Activated CD4-positive, alpha-beta T cell treated with anti-CD3 and anti-CD28 coated beads for 36 hours (primary cell): ENCODE measurements around the gene FAM181A. TPM values are rescaled to one million over a fixed set of nuclear protein-coding genes. Genes with fewer than 3 reads are reported as not detected.

Experiments
- ATAC-seq: fragments of 200-7000 bp; cut with Tn5 transposase; one replicate; pipeline ENCODE4 v1.10.0; 2021; ENCODE audit warnings: mild to moderate bottlenecking, moderate library complexity
- CTCF ChIA-PET: fragments of 350-600 bp; sonication (Branson Sonifier 250); formaldehyde crosslinking; loops from one replicate; lab custom pipeline; 2021; ENCODE audit warnings: antibody characterized with exemption; lab: Charles Lee
- POLR2A ChIA-PET: fragments of 350-600 bp; sonication (Branson Sonifier 250); formaldehyde crosslinking; loops from one replicate; lab custom pipeline; 2021; ENCODE audit warnings: antibody characterized with exemption, inconsistent platforms; lab: Charles Lee
- DNase-seq: peaks from one replicate; pipeline ENCODE4 v3.0.0-alpha.2; 2020
- H3K27ac Mint-ChIP-seq: one replicate; pipeline ENCODE4 v1.8.0; 2021; ENCODE audit warnings: mixed read lengths
- H3K27me3 Mint-ChIP-seq: one replicate; pipeline ENCODE4 v1.8.0; 2021; ENCODE audit warnings: mixed read lengths
- H3K36me3 Mint-ChIP-seq: one replicate; pipeline ENCODE4 v1.8.0; 2021; ENCODE audit warnings: low read depth, mixed read lengths
- H3K4me1 Mint-ChIP-seq: one replicate; pipeline ENCODE4 v1.8.0; 2021; ENCODE audit warnings: mixed read lengths
- H3K4me3 Mint-ChIP-seq: one replicate; pipeline ENCODE4 v1.8.0; 2021; ENCODE audit warnings: mild to moderate bottlenecking, moderate library complexity, mixed read lengths
- H3K9me3 Mint-ChIP-seq: one replicate; pipeline ENCODE4 v1.8.0; 2021; ENCODE audit warnings: low read depth, mixed read lengths
- intact Hi-C, 2 experiments: fragments of 100-400 bp; cut with DNase I in 1 of 2; cut with micrococcal nuclease in 1 of 2; formaldehyde crosslinking; loops; one replicate each; pipeline versions ENCODE4 v1.14.2 to v1.15.1; 2022 to 2024; cut with DNase I, micrococcal nuclease
- total RNA-seq, 2 experiments: library from RNA; stranded (reverse); gene quantifications; one replicate each; pipeline ENCODE4 v1.2.3, GENCODE V29; 2021

Gene FAM181A
- total RNA-seq, 2 experiments from 2014 or later: not detected

DNA sequence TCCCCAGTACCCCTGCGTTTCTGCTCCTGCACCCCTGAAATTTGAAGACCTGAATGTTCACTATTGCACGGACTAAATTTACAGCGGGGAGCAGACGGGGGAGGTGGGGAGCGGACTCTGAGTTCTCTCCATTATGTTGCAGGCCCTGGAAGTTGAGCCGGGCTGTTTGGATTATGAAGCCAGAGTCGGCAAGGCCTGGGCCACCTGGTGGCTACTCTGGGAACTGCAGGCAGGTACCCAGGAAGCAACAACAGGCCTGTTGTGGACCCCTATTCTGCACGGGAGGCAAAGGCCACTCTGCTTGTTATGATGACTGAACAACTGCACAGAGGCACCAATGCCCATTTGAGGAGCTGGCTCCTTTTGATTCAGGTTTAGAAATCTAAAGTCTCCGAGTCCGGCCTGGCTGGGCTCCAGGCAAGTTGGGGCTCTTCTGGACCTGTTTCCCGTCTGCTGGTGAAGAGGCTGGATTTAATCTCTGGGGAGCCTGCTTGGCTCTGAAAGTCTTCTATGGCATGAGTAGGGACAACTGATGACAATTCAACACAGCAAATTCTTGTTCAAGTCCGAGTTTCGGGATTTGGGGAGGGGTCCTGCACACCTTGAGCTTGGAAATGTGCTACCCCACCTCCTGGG is 34.1 kb upstream of the FAM181A start:
- CTCF ChIA-PET: interaction anchor here (0.5 to 1.3 kb wide), 6 partner anchors 12 to 1315 kb away, joined by 3 to 11 read pairs (median 4); no protein-coding TSS in a partner anchor
- H3K36me3 Mint-ChIP-seq: no peaks in the 10 kb centered on the region
- H3K27ac Mint-ChIP-seq: no peak overlapping the region
- no peaks in the 10 kb centered on the region for H3K4me1 Mint-ChIP-seq
- no peak overlapping the region for H3K4me3 Mint-ChIP-seq
- peaks cover 17% of the 10 kb centered on the region for H3K27me3 Mint-ChIP-seq
- ATAC-seq (peak; percentile 60), DNase-seq (peak; percentile 84)
- POLR2A ChIA-PET: no interaction called here
- H3K9me3 Mint-ChIP-seq: no peaks in the 10 kb centered on the region
- intact Hi-C loops: loop anchor here (1.0 to 5.0 kb wide), 3 partner anchors 86 to 238 kb away; no protein-coding TSS in a partner anchor

DNA sequence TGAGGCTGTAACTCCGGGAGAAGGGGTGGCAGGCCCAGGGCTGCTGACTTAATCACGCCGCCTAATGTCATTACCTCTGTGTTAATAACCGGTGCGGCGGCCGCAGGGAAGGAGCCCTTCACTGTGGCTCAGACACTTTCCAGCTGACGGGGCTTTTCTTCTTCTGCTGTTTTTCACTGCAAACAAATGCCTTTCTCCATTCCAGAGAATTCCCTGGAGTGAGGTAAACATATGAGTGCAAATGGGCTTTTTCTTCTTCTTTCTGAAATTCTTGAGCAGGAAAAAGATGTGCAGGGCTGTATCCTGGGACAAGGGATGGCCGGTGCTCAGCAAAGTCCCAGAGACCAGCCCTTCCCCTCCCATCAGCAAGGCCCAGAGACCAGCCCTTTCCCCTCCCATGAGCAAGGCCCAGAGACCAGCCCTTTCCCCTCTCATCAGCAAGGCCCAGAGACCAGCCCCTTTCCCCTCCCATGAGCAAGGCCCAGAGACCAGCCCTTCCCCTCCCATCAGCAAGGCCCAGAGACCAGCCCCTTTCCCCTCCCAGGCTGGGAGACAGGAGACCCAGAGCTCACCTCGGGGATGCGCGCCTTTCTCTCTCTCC is 33.4 kb upstream of the FAM181A start:
- Mint-ChIP-seq H3K9me3 (no peaks in the 10 kb centered on the region), H3K27ac (no peak overlapping the region), H3K4me1 (no peaks in the 10 kb centered on the region), H3K4me3 (no peak overlapping the region), H3K36me3 (no peaks in the 10 kb centered on the region), H3K27me3 (peaks cover 13% of the 10 kb centered on the region)
- DNase-seq (no peak), ATAC-seq (no peak)
- POLR2A ChIA-PET: no interaction called here
- CTCF ChIA-PET: interaction anchor here (0.7 to 1.3 kb wide), 3 partner anchors 15 to 237 kb away, joined by 3 to 11 read pairs (median 4); no protein-coding TSS in a partner anchor
- intact Hi-C loops: loop anchor here (1.0 to 5.0 kb wide), 3 partner anchors 86 to 239 kb away; no protein-coding TSS in a partner anchor

DNA sequence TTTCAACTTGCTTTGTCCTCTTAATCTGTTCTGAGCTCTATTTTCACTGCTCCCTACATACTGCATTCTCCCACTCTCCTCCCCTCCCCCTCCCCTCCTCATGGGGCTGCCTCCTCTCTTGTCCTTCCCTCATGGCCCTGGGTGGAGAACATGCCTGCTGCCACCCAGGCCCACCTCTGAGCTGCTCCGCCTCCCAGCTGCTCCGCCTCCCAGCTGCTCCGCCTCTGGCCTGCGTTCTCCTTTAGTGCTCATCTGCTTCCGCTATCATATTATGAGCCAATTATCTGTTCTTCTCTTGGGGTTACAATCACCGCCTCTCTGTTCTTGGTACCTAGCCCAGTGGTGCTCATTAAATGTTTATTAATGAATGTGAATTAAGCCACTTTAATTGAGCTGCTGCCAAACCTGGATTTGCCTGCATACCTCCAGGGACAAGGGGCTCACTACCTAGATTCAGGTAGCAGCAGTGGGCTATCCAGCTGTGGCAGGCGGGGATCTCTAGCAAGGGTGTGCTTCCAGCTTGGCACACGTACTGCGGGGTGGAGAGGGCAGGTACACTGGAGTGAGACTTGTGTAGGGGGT is 32.0 kb upstream of the FAM181A start:
- Mint-ChIP-seq H3K4me3 (no peak overlapping the region), H3K27me3 (peaks cover 10% of the 10 kb centered on the region)
- DNase-seq: no peak

DNA sequence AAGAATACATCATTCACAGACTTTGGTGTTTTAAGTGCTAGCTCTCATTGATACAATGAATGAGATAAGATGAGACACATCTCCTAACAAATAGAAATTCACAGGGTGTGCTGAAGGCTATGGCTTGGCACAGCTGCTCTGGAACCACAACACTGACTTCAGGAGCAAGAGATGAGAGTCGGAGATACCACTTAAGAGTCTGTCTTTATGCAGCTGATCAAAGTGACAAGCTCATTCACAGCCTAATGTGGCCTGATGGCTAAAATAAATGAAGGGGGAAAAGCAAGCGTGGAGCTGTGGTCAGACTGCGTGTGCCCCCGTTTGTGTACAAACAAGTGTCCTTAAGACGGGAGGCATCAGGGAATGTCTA is 29.7 kb upstream of the FAM181A start:
- Mint-ChIP-seq H3K4me3 (no peak overlapping the region), H3K27me3 (no peaks in the 10 kb centered on the region), H3K9me3 (no peaks in the 10 kb centered on the region), H3K36me3 (no peaks in the 10 kb centered on the region), H3K4me1 (no peaks in the 10 kb centered on the region), H3K27ac (no peak overlapping the region)
- DNase-seq: no peak
- no peak for ATAC-seq
- ChIA-PET POLR2A (no interaction called here), CTCF (interaction anchor here (1.2 kb wide), 2 partner anchors 11 to 243 kb away, joined by 3 read pairs; no protein-coding TSS in a partner anchor)
- intact Hi-C loops: no loop called here

More for the DNA sequence above, 32.0 kb upstream of the FAM181A start:
- intact Hi-C loops: no loop called here
- Mint-ChIP-seq H3K36me3 (no peaks in the 10 kb centered on the region), H3K27ac (no peak overlapping the region), H3K9me3 (no peaks in the 10 kb centered on the region), H3K4me1 (no peaks in the 10 kb centered on the region)
- no peak for ATAC-seq
- ChIA-PET CTCF (interaction anchor here (0.6 to 1.6 kb wide), 5 partner anchors 10 to 240 kb away, joined by 3 to 4 read pairs (median 3); no protein-coding TSS in a partner anchor), POLR2A (no interaction called here)

DNA sequence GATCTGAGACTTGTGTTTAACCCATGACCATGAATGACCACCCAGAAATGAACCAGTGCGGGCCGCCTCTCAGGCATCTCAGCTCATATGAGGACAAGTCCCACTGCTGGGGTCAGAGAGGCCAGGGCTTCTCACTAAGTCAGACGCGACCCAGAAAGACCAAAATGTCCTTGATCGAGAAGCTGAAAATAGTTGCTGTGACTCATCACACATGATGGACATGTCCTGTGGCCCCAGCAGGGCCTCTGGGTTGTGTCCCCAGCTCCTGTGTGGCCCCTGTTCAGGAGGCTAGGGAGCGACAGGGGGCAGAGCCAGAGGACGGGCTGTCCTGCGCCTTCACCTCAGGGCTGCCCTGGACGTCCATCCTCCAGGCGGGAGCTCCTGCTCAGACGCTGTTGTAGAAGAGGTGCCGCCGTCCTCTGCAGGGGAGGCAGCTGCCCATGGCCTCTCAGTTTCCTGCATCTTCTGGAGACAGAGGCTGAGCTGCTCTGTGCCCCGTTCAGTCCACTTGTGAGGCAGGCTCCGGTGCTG is 29.0 kb upstream of the FAM181A start:
- Mint-ChIP-seq H3K4me3 (no peak overlapping the region), H3K27me3 (no peaks in the 10 kb centered on the region), H3K36me3 (no peaks in the 10 kb centered on the region), H3K9me3 (no peaks in the 10 kb centered on the region), H3K27ac (no peak overlapping the region), H3K4me1 (no peaks in the 10 kb centered on the region)
- CTCF ChIA-PET: interaction anchor here (1.2 kb wide), 1 partner anchor 244 kb away, joined by 3 read pairs; no protein-coding TSS in a partner anchor
- no peak for DNase-seq
- intact Hi-C loops: no loop called here
- POLR2A ChIA-PET: no interaction called here
- ATAC-seq: no peak

DNA sequence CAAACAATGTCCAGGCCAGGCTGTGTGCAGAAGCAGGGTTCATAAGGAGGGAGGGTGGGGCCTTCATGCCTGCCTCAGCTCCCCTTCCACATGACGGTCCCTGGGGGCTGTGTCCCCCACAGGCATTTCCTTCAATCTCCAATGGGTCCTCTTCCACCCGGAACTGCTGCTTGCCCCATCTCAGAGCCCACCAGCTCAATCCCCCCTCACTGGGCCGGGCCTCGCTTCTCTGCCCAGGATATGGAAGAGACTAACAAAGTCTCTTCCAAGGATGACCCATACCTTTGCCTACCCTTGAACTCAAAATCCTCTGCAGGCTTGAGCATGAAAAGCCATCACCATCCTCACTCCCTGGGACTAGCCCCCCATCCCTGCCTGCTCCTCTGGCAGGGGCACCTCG is 28.4 kb upstream of the FAM181A start:
- DNase-seq (no peak), ATAC-seq (no peak)
- intact Hi-C loops: no loop called here
- Mint-ChIP-seq H3K4me3 (no peak overlapping the region), H3K4me1 (no peaks in the 10 kb centered on the region), H3K9me3 (no peaks in the 10 kb centered on the region), H3K27ac (no peak overlapping the region), H3K27me3 (peaks cover under 1% of the 10 kb centered on the region), H3K36me3 (no peaks in the 10 kb centered on the region)
- ChIA-PET CTCF (no interaction called here), POLR2A (no interaction called here)

DNA sequence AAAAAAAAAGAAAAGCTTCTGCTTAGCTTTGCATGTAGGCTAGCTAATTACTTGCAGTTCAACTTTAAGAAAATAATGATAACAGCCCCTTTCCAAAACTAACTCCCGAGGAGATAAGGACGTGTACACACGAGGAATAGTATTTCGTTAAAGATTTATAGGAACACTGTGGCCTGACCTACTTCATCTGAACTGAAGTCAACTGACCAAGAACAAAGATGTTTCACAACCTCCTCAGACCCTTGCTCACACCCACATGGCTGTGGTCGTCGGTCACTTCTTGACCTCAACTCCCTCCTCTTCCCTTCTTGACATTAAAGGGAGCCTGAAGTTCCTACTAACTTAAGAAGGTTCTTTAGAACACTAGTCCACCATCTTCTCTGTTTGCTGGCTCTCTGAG is 25.3 kb upstream of the FAM181A start:
- no peaks in the 10 kb centered on the region for H3K9me3 Mint-ChIP-seq
- no peaks in the 10 kb centered on the region for H3K36me3 Mint-ChIP-seq
- intact Hi-C loops: no loop called here
- peaks cover 3% of the 10 kb centered on the region for H3K27me3 Mint-ChIP-seq
- peaks cover 2% of the 10 kb centered on the region for H3K4me1 Mint-ChIP-seq
- ATAC-seq (no peak), DNase-seq (no peak)
- no peak overlapping the region for H3K4me3 Mint-ChIP-seq
- H3K27ac Mint-ChIP-seq: no peak overlapping the region
- POLR2A ChIA-PET: no interaction called here
- CTCF ChIA-PET: interaction anchor here (0.6 kb wide), 1 partner anchor 239 kb away, joined by 3 read pairs; no protein-coding TSS in a partner anchor

DNA sequence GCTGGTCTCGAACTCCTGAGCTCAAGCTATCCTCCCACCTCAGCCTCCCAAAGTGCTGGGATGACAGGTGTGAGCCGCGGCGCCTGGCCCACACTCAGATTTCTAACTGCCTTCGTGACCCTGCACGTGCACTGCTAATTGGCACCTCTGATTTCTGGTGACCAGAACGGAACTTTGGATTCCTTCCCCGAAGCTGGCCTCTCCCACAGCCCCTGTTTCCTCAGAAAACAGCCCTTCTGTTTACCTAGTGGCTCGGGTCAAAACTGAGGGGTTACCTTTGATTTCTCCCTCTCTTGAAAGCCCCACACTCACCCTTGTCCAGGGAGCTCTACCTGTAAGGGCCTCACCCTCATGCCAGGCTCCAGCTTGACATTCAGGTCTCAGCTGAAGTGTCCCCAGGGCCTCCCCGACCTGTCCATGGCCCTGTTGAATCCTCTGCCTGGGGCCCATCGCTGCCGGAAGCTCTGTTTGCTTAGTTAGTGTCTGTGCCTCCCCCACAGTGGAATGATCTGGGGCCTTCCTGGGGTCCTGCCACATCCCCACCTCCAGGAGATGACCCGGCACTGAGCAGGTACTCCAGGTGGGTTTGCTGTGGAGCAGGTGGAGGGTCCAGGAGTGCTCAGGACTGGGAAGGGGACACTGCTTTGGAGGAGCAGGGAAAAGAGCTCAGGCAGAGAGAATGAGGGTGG is 24.4 kb upstream of the FAM181A start:
- peaks cover 3% of the 10 kb centered on the region for H3K27me3 Mint-ChIP-seq
- intact Hi-C loops: no loop called here
- CTCF ChIA-PET: no interaction called here
- ATAC-seq (no peak), DNase-seq (no peak)
- no peak overlapping the region for H3K4me3 Mint-ChIP-seq
- POLR2A ChIA-PET: no interaction called here
- H3K9me3 Mint-ChIP-seq: no peaks in the 10 kb centered on the region
- no peak overlapping the region for H3K27ac Mint-ChIP-seq
- H3K36me3 Mint-ChIP-seq: no peaks in the 10 kb centered on the region
- H3K4me1 Mint-ChIP-seq: peaks cover 2% of the 10 kb centered on the region

DNA sequence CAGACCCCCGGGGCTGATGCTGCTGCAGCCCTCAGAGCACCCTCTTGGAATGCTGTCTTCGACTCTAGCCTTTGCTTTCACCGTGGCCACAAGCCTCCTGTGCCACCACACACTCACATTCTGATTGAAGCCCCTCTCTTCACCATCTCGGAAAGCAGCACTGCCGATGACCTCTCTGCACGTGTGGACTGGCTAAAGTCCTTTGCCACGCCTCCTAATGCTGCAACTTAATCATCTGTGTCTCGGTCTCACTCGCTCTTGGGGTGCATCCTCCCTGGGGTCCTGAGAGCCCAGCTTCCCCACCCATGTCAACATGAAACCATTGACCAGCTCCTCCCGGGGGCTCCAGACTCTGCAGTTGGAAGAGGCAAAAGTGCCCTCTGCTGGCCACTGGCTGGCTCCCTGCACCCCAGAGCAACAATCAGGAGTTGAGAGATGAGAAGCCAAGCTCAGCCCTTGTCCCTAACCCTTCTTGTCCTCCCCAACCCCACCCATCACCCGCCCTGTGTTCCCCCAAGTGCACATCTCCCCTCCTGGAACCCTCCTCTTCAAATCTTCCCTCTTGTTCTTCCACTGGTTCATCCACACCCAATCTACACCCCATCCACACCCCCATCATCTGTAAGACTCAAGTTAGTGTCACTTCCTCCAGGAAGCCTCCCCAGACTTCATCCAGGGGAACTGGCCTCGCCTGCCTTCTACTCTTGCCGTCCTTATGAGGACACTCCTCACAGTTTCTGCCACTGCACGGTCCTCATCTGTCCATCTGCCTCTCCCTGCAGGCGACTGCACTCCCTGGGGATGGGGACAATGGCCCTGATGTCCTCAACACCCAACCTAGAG is 23.6 kb upstream of the FAM181A start:
- ChIA-PET CTCF (interaction anchor here (1.5 kb wide), 1 partner anchor 8 kb away, joined by 4 read pairs; no protein-coding TSS in a partner anchor), POLR2A (no interaction called here)
- Mint-ChIP-seq H3K4me3 (no peak overlapping the region), H3K27ac (no peak overlapping the region), H3K9me3 (no peaks in the 10 kb centered on the region), H3K4me1 (peaks cover 2% of the 10 kb centered on the region), H3K36me3 (no peaks in the 10 kb centered on the region), H3K27me3 (peaks cover 3% of the 10 kb centered on the region)
- intact Hi-C loops: no loop called here
- DNase-seq (peak; percentile 13), ATAC-seq (no peak)

DNA sequence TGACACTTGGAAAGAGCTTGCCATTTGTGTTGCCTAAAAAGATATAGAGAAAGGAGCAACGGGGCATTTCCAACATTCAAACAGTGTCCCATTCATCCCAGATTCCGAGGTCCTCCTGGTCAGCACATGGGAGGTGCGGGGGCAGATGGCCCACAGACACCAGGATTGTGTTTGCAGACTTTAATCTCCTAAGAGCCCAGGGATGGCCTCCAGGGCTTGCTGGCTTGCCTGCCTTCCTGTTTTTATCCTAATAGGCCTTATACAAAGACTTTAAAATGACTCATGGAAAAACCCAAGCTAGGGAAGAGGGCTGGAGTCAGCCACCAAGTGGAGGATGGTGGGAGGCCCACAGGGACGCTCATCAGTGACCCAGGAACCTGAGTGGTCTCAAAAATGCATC is 21.5 kb upstream of the FAM181A start:
- ChIA-PET POLR2A (no interaction called here), CTCF (interaction anchor here (0.7 to 1.6 kb wide), 4 partner anchors 10 to 231 kb away, joined by 3 to 4 read pairs (median 4); no protein-coding TSS in a partner anchor)
- no peaks in the 10 kb centered on the region for H3K36me3 Mint-ChIP-seq
- ATAC-seq: no peak
- H3K27ac Mint-ChIP-seq: no peak overlapping the region
- intact Hi-C loops: loop anchor here (1.0 to 5.0 kb wide), 2 partner anchors 168 to 250 kb away; no protein-coding TSS in a partner anchor
- H3K4me1 Mint-ChIP-seq: peaks cover 2% of the 10 kb centered on the region
- DNase-seq: no peak
- no peaks in the 10 kb centered on the region for H3K9me3 Mint-ChIP-seq
- H3K4me3 Mint-ChIP-seq: no peak overlapping the region
- H3K27me3 Mint-ChIP-seq: peaks cover 3% of the 10 kb centered on the region
